ENCODE results near the gene NPPC. TPM values are rescaled to one million over a fixed set of nuclear protein-coding genes. Genes with fewer than 3 reads are reported as not detected.
A peak's percentile ranks its signal among the peaks of the same experiment; 100 is the strongest.

Gene NPPC
- total and polyA plus RNA-seq, 2 experiments from 2014 or later: 0.26 TPM; not detected in 1

- H3K27me3 ChIP-seq (replicated peaks; ENCODE audit: insufficient read depth): no peaks in the 10 kb centered on the region
- peaks cover 4% of the 10 kb centered on the region; the same call in 1 of the 2 replicates for H3K4me1 ChIP-seq (ENCODE audit: insufficient read depth)
- H2AFZ ChIP-seq: no peak overlapping the region
- no peaks in the 10 kb centered on the region for H3F3A ChIP-seq (ENCODE audit: insufficient read depth)
- no peak for DNase-seq
- 83% methylated on average over 4 of the region's 4 CpGs for WGBS, 2 experiments (ENCODE audit: low coverage in 1 of 2, low lambda C conversion rate in 2 of 2, missing lambda C conversion rate in 2 of 2)
- no peaks in the 10 kb centered on the region for H3K9me2 ChIP-seq (ENCODE audit: insufficient read depth)
- no peak overlapping the region for H3K9ac ChIP-seq
- no peaks in the 10 kb centered on the region for H3K9me3 ChIP-seq (ENCODE audit: low read depth)
- TF ChIP-seq EZH2phosphoT487 (IDR thresholded peaks at IDR 0.05; ENCODE audit: insufficient read depth, low read depth) (no peak), EZH2 (IDR thresholded peaks at IDR 0.05; ENCODE audit: insufficient read depth, poor library complexity, severe bottlenecking) (no peak)
- in situ Hi-C loops (cut with MboI): no loop called here
- H3K36me3 ChIP-seq (ENCODE audit: low read depth): no peaks in the 10 kb centered on the region
- H3K27ac ChIP-seq: no peak overlapping the region
- H3K4me2 ChIP-seq (ENCODE audit: unreplicated experiment): no peak overlapping the region
- no peak overlapping the region for H3K4me3 ChIP-seq
- H3K79me2 ChIP-seq (ENCODE audit: insufficient read depth): peaks cover 98% of the 10 kb centered on the region
- H4K20me1 ChIP-seq (ENCODE audit: insufficient read depth): peaks cover 10% of the 10 kb centered on the region; the same call in 1 of the 2 replicates
These were observed 40.7 kb upstream of the NPPC start for GRCh38 chr2:231966886-231967285.

- no peaks in the 10 kb centered on the region for H3K36me3 ChIP-seq (ENCODE audit: low read depth)
- no peak overlapping the region for H2AFZ ChIP-seq
- H3K4me2 ChIP-seq (ENCODE audit: unreplicated experiment): no peak overlapping the region
- TF ChIP-seq EZH2phosphoT487 (IDR thresholded peaks at IDR 0.05; ENCODE audit: insufficient read depth, low read depth) (no peak), EZH2 (IDR thresholded peaks at IDR 0.05; ENCODE audit: insufficient read depth, poor library complexity, severe bottlenecking) (no peak)
- no peaks in the 10 kb centered on the region for H3K27me3 ChIP-seq (replicated peaks; ENCODE audit: insufficient read depth)
- 95 to 100% methylated on average over 1 of the region's 1 CpG for WGBS, 2 experiments (ENCODE audit: low coverage in 1 of 2, low lambda C conversion rate in 2 of 2, missing lambda C conversion rate in 2 of 2)
- no peak overlapping the region for H3K9ac ChIP-seq
- no peak overlapping the region for H3K27ac ChIP-seq
- peaks cover 85% of the 10 kb centered on the region for H3K79me2 ChIP-seq (ENCODE audit: insufficient read depth)
- H3K4me1 ChIP-seq (ENCODE audit: insufficient read depth): peaks cover 9% of the 10 kb centered on the region
- H3K9me3 ChIP-seq (ENCODE audit: low read depth): no peaks in the 10 kb centered on the region
- H3F3A ChIP-seq (ENCODE audit: insufficient read depth): no peaks in the 10 kb centered on the region
- peaks cover 10% of the 10 kb centered on the region; the same call in 1 of the 2 replicates for H4K20me1 ChIP-seq (ENCODE audit: insufficient read depth)
- H3K9me2 ChIP-seq (ENCODE audit: insufficient read depth): no peaks in the 10 kb centered on the region
- DNase-seq: no peak
- no peak overlapping the region for H3K4me3 ChIP-seq
- in situ Hi-C loops (cut with MboI): no loop called here
These were observed 38.9 kb upstream of the NPPC start for GRCh38 chr2:231965102-231965501.

- Histone ChIP-seq H4K20me1 (ENCODE audit: insufficient read depth) (no peaks in the 10 kb centered on the region), H3K9me2 (ENCODE audit: insufficient read depth) (no peaks in the 10 kb centered on the region), H3F3A (ENCODE audit: insufficient read depth) (no peaks in the 10 kb centered on the region), H3K4me3 (peak within 1 kb of the TSS; percentile 95), H3K4me1 (ENCODE audit: insufficient read depth) (peaks cover 9% of the 10 kb centered on the region), H3K4me2 (ENCODE audit: unreplicated experiment) (peak within 1 kb of the TSS; percentile 88), H3K9ac (peak within 1 kb of the TSS; percentile 90), H3K9me3 (ENCODE audit: low read depth) (no peaks in the 10 kb centered on the region), H3K27me3 (replicated peaks; ENCODE audit: insufficient read depth) (no peaks in the 10 kb centered on the region), H3K27ac (peak within 1 kb of the TSS; percentile 51), H3K79me2 (ENCODE audit: insufficient read depth) (peaks cover 50% of the 10 kb centered on the region), H3K36me3 (ENCODE audit: low read depth) (no peaks in the 10 kb centered on the region), H2AFZ (peak within 1 kb of the TSS; percentile 97)
- in situ Hi-C loops (cut with MboI): no loop called here
- TF ChIP-seq EZH2 (IDR thresholded peaks at IDR 0.05; ENCODE audit: insufficient read depth, poor library complexity, severe bottlenecking): no peak
- no peak for TF ChIP-seq EZH2phosphoT487 (IDR thresholded peaks at IDR 0.05; ENCODE audit: insufficient read depth, low read depth)
- DNase-seq: peak; percentile 94
- 1 to 2% methylated on average over 62 to 77 of the region's 83 CpGs for WGBS, 2 experiments (ENCODE audit: low coverage in 1 of 2, low lambda C conversion rate in 2 of 2, missing lambda C conversion rate in 2 of 2)
These were observed 35.4 kb upstream of the NPPC start, which contains the start of gene DIS3L2 for GRCh38 chr2:231961349-231962166. Gene DIS3L2 (plus strand): TSS chr2:231961713. CDS start chr2:232014928, 53,215 bp downstream.

GRCh38 chr2:231960810-231961348, 34.7 kb upstream of the NPPC start:
- Histone ChIP-seq H3K27ac (peak overlapping the region; percentile 51), H3K4me1 (ENCODE audit: insufficient read depth) (peaks cover 9% of the 10 kb centered on the region), H3K27me3 (replicated peaks; ENCODE audit: insufficient read depth) (no peaks in the 10 kb centered on the region), H4K20me1 (ENCODE audit: insufficient read depth) (no peaks in the 10 kb centered on the region), H3K79me2 (ENCODE audit: insufficient read depth) (peaks cover 43% of the 10 kb centered on the region), H2AFZ (peak overlapping the region; percentile 97), H3F3A (ENCODE audit: insufficient read depth) (no peaks in the 10 kb centered on the region), H3K9me2 (ENCODE audit: insufficient read depth) (no peaks in the 10 kb centered on the region), H3K9me3 (ENCODE audit: low read depth) (no peaks in the 10 kb centered on the region), H3K9ac (peak overlapping the region; percentile 90), H3K4me3 (peak overlapping the region; percentile 95), H3K4me2 (ENCODE audit: unreplicated experiment) (peak overlapping the region; percentile 88), H3K36me3 (ENCODE audit: low read depth) (no peaks in the 10 kb centered on the region)
- TF ChIP-seq EZH2 (IDR thresholded peaks at IDR 0.05; ENCODE audit: insufficient read depth, poor library complexity, severe bottlenecking): no peak
- no peak for TF ChIP-seq EZH2phosphoT487 (IDR thresholded peaks at IDR 0.05; ENCODE audit: insufficient read depth, low read depth)
- WGBS, 2 experiments (ENCODE audit: low coverage in 1 of 2, low lambda C conversion rate in 2 of 2, missing lambda C conversion rate in 2 of 2): 56 to 61% methylated on average over 18 of the region's 18 CpGs
- no peak for DNase-seq
- in situ Hi-C loops (cut with MboI): no loop called here

Data from GM23248 (cell line).